Mesenchymal stem cell (in vitro differentiated cells and primary cell): ENCODE measurements around the gene FUT8.

Source experiments
- DNase-seq: peaks from one replicate; pipeline ENCODE4 v3.0.0-alpha.2; 2013
- H2AFZ ChIP-seq: one replicate; pipeline ENCODE4 v1.6.1; 2013; ENCODE audit warnings: low read depth, mild to moderate bottlenecking, control low read depth, inconsistent platforms, low read length, moderate library complexity
- H2AK5ac ChIP-seq: 2 replicates; pipeline ENCODE4 v1.6.1; 2013; ENCODE audit warnings: low read length, moderate library complexity, mild to moderate bottlenecking, inconsistent platforms; ENCODE audit not compliant: severe bottlenecking
- H2BK120ac ChIP-seq: one replicate; pipeline ENCODE4 v1.6.1; 2013; ENCODE audit warnings: low read depth, mild to moderate bottlenecking, inconsistent platforms, low read length, moderate library complexity
- H2BK12ac ChIP-seq, 2 experiments: one replicate each; pipeline ENCODE4 v1.6.1; 2013; ENCODE audit warnings: inconsistent platforms in 2 of 2, low read length in 2 of 2, mild to moderate bottlenecking in 2 of 2, moderate library complexity in 2 of 2, control low read depth in 1 of 2
- H2BK15ac ChIP-seq: one replicate; pipeline ENCODE4 v1.6.1; 2013; ENCODE audit warnings: mild to moderate bottlenecking, low read depth, inconsistent platforms; ENCODE audit not compliant: poor library complexity, severe bottlenecking
- H2BK5ac ChIP-seq: 2 replicates; pipeline ENCODE4 v1.6.1; 2013; ENCODE audit warnings: low read depth, mild to moderate bottlenecking, low read length, control low read depth, inconsistent platforms; ENCODE audit not compliant: poor library complexity, severe bottlenecking
- H3K14ac ChIP-seq, 2 experiments: one replicate each; pipeline ENCODE4 v1.6.1; 2013; ENCODE audit warnings: inconsistent platforms in 2 of 2, low read length in 2 of 2, control low read depth in 1 of 2, mild to moderate bottlenecking in 1 of 2, moderate library complexity in 1 of 2
- H3K18ac ChIP-seq, 2 experiments: one replicate each; pipeline ENCODE4 v1.6.1; 2013; ENCODE audit warnings: inconsistent platforms in 2 of 2, low read length in 2 of 2, control low read depth in 1 of 2, low read depth in 1 of 2, mild to moderate bottlenecking in 1 of 2
- H3K23ac ChIP-seq, 2 experiments: one replicate each; pipeline ENCODE4 v1.6.1; 2013; ENCODE audit warnings: inconsistent platforms in 2 of 2, low read length in 2 of 2, mild to moderate bottlenecking in 2 of 2, moderate library complexity in 2 of 2, control low read depth in 1 of 2
- H3K27ac ChIP-seq: 2 replicates; pipeline ENCODE4 v1.5.1; 2013; ENCODE audit warnings: mild to moderate bottlenecking, moderate library complexity, low read length, control low read depth, inconsistent platforms; ENCODE audit not compliant: poor library complexity, severe bottlenecking
- H3K27me3 ChIP-seq, 2 experiments: 2 replicates each; pipeline versions ENCODE4 v1.6.1 to v1.7.0; 2013; ENCODE audit warnings: low read length in 2 of 2, mild to moderate bottlenecking in 2 of 2, moderate library complexity in 2 of 2, control low read depth in 1 of 2, inconsistent platforms in 1 of 2; ENCODE audit not compliant: control insufficient read depth in 1 of 2, insufficient read depth in 1 of 2
- H3K36me3 ChIP-seq, 2 experiments: 2 replicates each; pipeline versions ENCODE4 v1.6.1 to v1.7.0; 2013; ENCODE audit warnings: low read length in 2 of 2, control low read depth in 1 of 2, inconsistent platforms in 1 of 2, low read depth in 1 of 2, mild to moderate bottlenecking in 1 of 2; ENCODE audit not compliant: insufficient read depth in 2 of 2, control insufficient read depth in 1 of 2
- H3K4ac ChIP-seq, 2 experiments: one replicate each; pipeline ENCODE4 v1.6.1; 2013; ENCODE audit warnings: inconsistent platforms in 2 of 2, low read length in 2 of 2, mild to moderate bottlenecking in 2 of 2, moderate library complexity in 2 of 2, control low read depth in 1 of 2, low read depth in 1 of 2
- H3K4me1 ChIP-seq: 2 replicates; pipeline ENCODE4 v1.6.1; 2013; ENCODE audit warnings: low read depth, low read length, control low read depth; ENCODE audit not compliant: control insufficient read depth, insufficient read depth
- H3K4me2 ChIP-seq: 2 replicates; pipeline ENCODE4 v1.6.1; 2013; ENCODE audit warnings: low read length, mild to moderate bottlenecking, inconsistent platforms; ENCODE audit not compliant: poor library complexity, severe bottlenecking
- H3K4me3 ChIP-seq, 2 experiments: 2 replicates each; pipeline versions ENCODE4 v1.5.1 to v1.7.0; 2013; ENCODE audit warnings: low read length in 2 of 2, mild to moderate bottlenecking in 2 of 2, control low read depth in 1 of 2, low read depth in 1 of 2; ENCODE audit not compliant: insufficient read depth in 1 of 2
- H3K79me1 ChIP-seq: replicated peaks from 2 replicates; pipeline ENCODE4 v1.6.1; 2013; ENCODE audit warnings: mild to moderate bottlenecking, control low read depth, low read length, inconsistent platforms; ENCODE audit not compliant: poor library complexity, severe bottlenecking
- H3K9ac ChIP-seq: 2 replicates; pipeline ENCODE4 v1.7.0; 2013; ENCODE audit warnings: mild to moderate bottlenecking, low read length, moderate library complexity
- H3K9me3 ChIP-seq: 2 replicates; pipeline ENCODE4 v1.7.0; 2013; ENCODE audit warnings: mild to moderate bottlenecking, low read length; ENCODE audit not compliant: control insufficient read depth
- H4K8ac ChIP-seq: one replicate; pipeline ENCODE4 v1.6.1; 2013; ENCODE audit warnings: inconsistent platforms, mild to moderate bottlenecking, low read length, moderate library complexity
- H4K91ac ChIP-seq: one replicate; pipeline ENCODE4 v1.6.1; 2013; ENCODE audit warnings: mild to moderate bottlenecking, low read length, inconsistent platforms
- WGBS: methylation state at CpG from one replicate; pipeline ENCODE4 v1.1.7; 2013; ENCODE audit warnings: mixed read lengths; 5-methylcytosine and 5-hydroxymethylcytosine counted together

The FUT8 gene

GRCh38 chr14:65703996-65704395 lies 291.5 kb downstream of the FUT8 start:
- Histone ChIP-seq H3K79me1 (no peaks in the 10 kb centered on the region), H3K23ac (no peak overlapping the region), H3K4me3 (no peak overlapping the region), H3K27ac (no peak overlapping the region), H2BK120ac (no peak overlapping the region), H4K91ac (no peak overlapping the region), H2BK12ac (no peak overlapping the region), H3K4ac (no peak overlapping the region), H3K4me2 (no peak overlapping the region), H4K8ac (no peak overlapping the region), H3K4me1 (no peaks in the 10 kb centered on the region), H3K14ac (no peak overlapping the region), H2AFZ (no peak overlapping the region), H3K9ac (no peak overlapping the region), H2AK5ac (no peak overlapping the region), H2BK5ac (no peak overlapping the region), H3K18ac (no peak overlapping the region), H3K36me3 (peaks cover 0 to 11% of the 10 kb centered on the region in 2 experiments), H3K27me3 (no peaks in the 10 kb centered on the region), H3K9me3 (peaks cover 6% of the 10 kb centered on the region), H2BK15ac (no peak overlapping the region)
- WGBS, result 83% methylated on average over 4 of the region's 4 CpGs
- no peak for DNase-seq

- Histone ChIP-seq H4K8ac (no peak overlapping the region), H2BK5ac (no peak overlapping the region), H2BK15ac (no peak overlapping the region), H2BK12ac (no peak overlapping the region), H3K27ac (no peak overlapping the region), H4K91ac (no peak overlapping the region), H3K4me1 (no peaks in the 10 kb centered on the region), H3K9me3 (peaks cover 6% of the 10 kb centered on the region), H3K4me2 (no peak overlapping the region), H3K4me3 (no peak overlapping the region), H3K23ac (no peak overlapping the region), H2AFZ (no peak overlapping the region), H2AK5ac (no peak overlapping the region), H3K79me1 (no peaks in the 10 kb centered on the region), H3K18ac (no peak overlapping the region), H3K36me3 (peaks cover 0 to 11% of the 10 kb centered on the region in 2 experiments), H3K14ac (no peak overlapping the region), H2BK120ac (no peak overlapping the region), H3K4ac (no peak overlapping the region), H3K9ac (peak overlapping the region; percentile 38), H3K27me3 (no peaks in the 10 kb centered on the region)
- WGBS, result no CpG with 5 or more reads among the region's 2 CpGs
- DNase-seq, result no peak
These were observed 291.9 kb downstream of the FUT8 start for GRCh38 chr14:65704437-65704836.

- Histone ChIP-seq H3K4me2 (no peak overlapping the region), H3K27ac (no peak overlapping the region), H3K18ac (no peak overlapping the region), H2AFZ (no peak overlapping the region), H3K23ac (no peak overlapping the region), H3K79me1 (no peaks in the 10 kb centered on the region), H2AK5ac (no peak overlapping the region), H3K4me1 (no peaks in the 10 kb centered on the region), H3K27me3 (no peaks in the 10 kb centered on the region), H2BK5ac (no peak overlapping the region), H3K9ac (peak overlapping the region; percentile 38), H3K4ac (no peak overlapping the region), H2BK12ac (no peak overlapping the region), H3K36me3 (peaks cover 0 to 11% of the 10 kb centered on the region in 2 experiments), H3K14ac (no peak overlapping the region), H4K8ac (no peak overlapping the region), H2BK15ac (no peak overlapping the region), H4K91ac (no peak overlapping the region), H2BK120ac (no peak overlapping the region), H3K9me3 (peaks cover 6% of the 10 kb centered on the region), H3K4me3 (no peak overlapping the region)
- no peak for DNase-seq
These were observed 292.3 kb downstream of the FUT8 start for GRCh38 chr14:65704850-65705249.

GRCh38 chr14:65709576-65709975 lies 297.0 kb downstream of the FUT8 start:
- H3K36me3 ChIP-seq, result peaks cover 0 to 4% of the 10 kb centered on the region in 2 experiments

More at GRCh38 chr14:65709576-65709975, 297.0 kb downstream of the FUT8 start:
- Histone ChIP-seq H4K91ac (no peak overlapping the region), H3K79me1 (peaks cover 2% of the 10 kb centered on the region), H4K8ac (no peak overlapping the region), H3K9me3 (peaks cover 18% of the 10 kb centered on the region), H3K4me2 (no peak overlapping the region), H2AK5ac (no peak overlapping the region), H3K4me3 (no peak overlapping the region), H3K4ac (no peak overlapping the region), H3K27me3 (no peaks in the 10 kb centered on the region), H2BK5ac (no peak overlapping the region), H3K4me1 (no peaks in the 10 kb centered on the region), H3K18ac (no peak overlapping the region), H3K14ac (no peak overlapping the region), H2BK12ac (no peak overlapping the region), H2BK120ac (no peak overlapping the region), H3K9ac (no peak overlapping the region), H2BK15ac (no peak overlapping the region), H2AFZ (no peak overlapping the region), H3K27ac (no peak overlapping the region), H3K23ac (no peak overlapping the region)
- WGBS, result 95% methylated on average over 4 of the region's 6 CpGs
- DNase-seq, result no peak
